NCI-H2029 treated with DMSO at 0.1 percent for 48 hours (cell line): ENCODE measurements around the gene MPPED2.
"Not testable (repeated sequence)": the region's sequence is repeated elsewhere in the genome, so short reads cannot be mapped to it uniquely, and the experiment has no call there.

Experiments
- DNase-seq: peaks from one replicate; lab custom pipeline; 2025; lab: John Stamatoyannopoulos, UW

MPPED2 gene

GRCh38 chr11:30578406-30578805 lies 7.7 kb downstream of the MPPED2 start:
- no peak for DNase-seq

GRCh38 chr11:30573951-30574350 lies 12.2 kb downstream of the MPPED2 start:
- DNase-seq: no peak

GRCh38 chr11:30568931-30569330 lies 17.2 kb downstream of the MPPED2 start:
- no peak for DNase-seq

GRCh38 chr11:30567644-30568043 lies 18.5 kb downstream of the MPPED2 start:
- DNase-seq: no peak

- no peak for DNase-seq
These were observed 19.0 kb downstream of the MPPED2 start for GRCh38 chr11:30567120-30567519.

- DNase-seq: no peak
These were observed 19.7 kb downstream of the MPPED2 start for GRCh38 chr11:30566482-30566881.

GRCh38 chr11:30565027-30565426 lies 21.1 kb downstream of the MPPED2 start:
- no peak for DNase-seq

- DNase-seq: no peak
These were observed 24.3 kb downstream of the MPPED2 start for GRCh38 chr11:30561691-30562415.

GRCh38 chr11:30560206-30561106 lies 25.7 kb downstream of the MPPED2 start:
- DNase-seq: no peak

- no peak for DNase-seq
These were observed 27.1 kb downstream of the MPPED2 start for GRCh38 chr11:30559004-30559403.

- DNase-seq: not testable (repeated sequence)
These were observed 31.6 kb downstream of the MPPED2 start for GRCh38 chr11:30554587-30554986.

- no peak for DNase-seq
These were observed 32.5 kb downstream of the MPPED2 start for GRCh38 chr11:30553521-30554110.

- DNase-seq: no peak
These were observed 33.3 kb downstream of the MPPED2 start for GRCh38 chr11:30552839-30553238.

- DNase-seq: no peak
These were observed 36.1 kb downstream of the MPPED2 start for GRCh38 chr11:30550022-30550542.

- DNase-seq: no peak
These were observed 36.6 kb downstream of the MPPED2 start for GRCh38 chr11:30549565-30549964.

- no peak for DNase-seq
These were observed 39.8 kb downstream of the MPPED2 start for GRCh38 chr11:30546334-30546733.

- DNase-seq: no peak
These were observed 40.6 kb downstream of the MPPED2 start for GRCh38 chr11:30545507-30545906.

GRCh38 chr11:30543066-30543465 lies 43.1 kb downstream of the MPPED2 start:
- DNase-seq: no peak

- DNase-seq: no peak
These were observed 45.4 kb downstream of the MPPED2 start for GRCh38 chr11:30540781-30541180.

- no peak for DNase-seq
These were observed 47.9 kb downstream of the MPPED2 start for GRCh38 chr11:30538251-30538650.

GRCh38 chr11:30535818-30536217 lies 50.3 kb downstream of the MPPED2 start:
- DNase-seq: no peak

- no peak for DNase-seq
These were observed 52.7 kb downstream of the MPPED2 start for GRCh38 chr11:30533445-30533947.
